Loucy (cell line): ENCODE results near the gene GRIN2A.

Experiments
- H2AFZ ChIP-seq: fragments of 200-600 bp; sonication (generic); 2 replicates; pipeline ENCODE4 v1.6.0; 2016; ENCODE audit warnings: antibody characterized with exemption, mild to moderate bottlenecking, low read length, moderate library complexity
- H3F3A ChIP-seq: fragments of 200-600 bp; 2 replicates; pipeline ENCODE4 v1.6.0; 2016; ENCODE audit warnings: antibody characterized with exemption, low read depth, mild to moderate bottlenecking
- H3K27me3 ChIP-seq: fragments of 200-600 bp; sonication (generic); 2 replicates; pipeline ENCODE4 v1.6.1; 2014; ENCODE audit warnings: low read length, mild to moderate bottlenecking; ENCODE audit not compliant: insufficient read depth, poor library complexity, severe bottlenecking
- H3K36me3 ChIP-seq: fragments of 200-600 bp; sonication (generic); 2 replicates; pipeline ENCODE4 v1.6.1; 2016; ENCODE audit warnings: low read length; ENCODE audit not compliant: insufficient read depth
- H3K4me1 ChIP-seq: fragments of 200-600 bp; sonication (generic); 2 replicates; pipeline ENCODE4 v1.5.1; 2014; ENCODE audit warnings: low read length, mild to moderate bottlenecking; ENCODE audit not compliant: insufficient read depth, poor library complexity, severe bottlenecking
- H3K4me2 ChIP-seq: fragments of 200-600 bp; sonication (generic); 2 replicates; pipeline ENCODE4 v1.6.0; 2014; ENCODE audit warnings: antibody characterized with exemption, low read length, low read depth, mild to moderate bottlenecking; ENCODE audit not compliant: poor library complexity, severe bottlenecking
- H3K4me3 ChIP-seq: fragments of 200-600 bp; sonication (generic); 2 replicates; pipeline ENCODE4 v1.5.1; 2014; ENCODE audit warnings: low read length, mild to moderate bottlenecking, mixed read lengths; ENCODE audit not compliant: poor library complexity, severe bottlenecking
- H3K79me2 ChIP-seq: fragments of 200-600 bp; sonication (generic); 2 replicates; pipeline ENCODE4 v1.6.1; 2014; ENCODE audit warnings: low read length; ENCODE audit not compliant: insufficient read depth
- H3K9ac ChIP-seq: fragments of 200-600 bp; sonication (generic); 2 replicates; pipeline ENCODE4 v1.6.0; 2014; ENCODE audit warnings: mild to moderate bottlenecking, low read depth, low read length, moderate library complexity; ENCODE audit not compliant: poor library complexity, severe bottlenecking
- H3K9me2 ChIP-seq: fragments of 200-600 bp; sonication (generic); replicated peaks from 2 replicates; pipeline ENCODE4 v1.6.1; 2016; ENCODE audit warnings: low read depth, low read length, mixed read lengths
- H3K9me3 ChIP-seq: fragments of 200-600 bp; sonication (generic); 2 replicates; pipeline ENCODE4 v1.6.1; 2014; ENCODE audit warnings: mild to moderate bottlenecking, antibody characterized with exemption, low read length, low read depth; ENCODE audit not compliant: insufficient read depth
- H4K20me1 ChIP-seq: fragments of 200-600 bp; sonication (generic); 2 replicates; pipeline ENCODE4 v1.6.0; 2014; ENCODE audit warnings: antibody characterized with exemption, low read length, mild to moderate bottlenecking; ENCODE audit not compliant: insufficient read depth, poor library complexity, severe bottlenecking
- CTCF ChIP-seq: fragments of 200-600 bp; sonication (generic); conservative IDR thresholded peaks from 2 replicates; pipeline ENCODE4 v1.5.1; 2014; ENCODE audit warnings: mild to moderate bottlenecking, antibody characterized with exemption, low read length
- EZH2phosphoT487 ChIP-seq: fragments of 200-600 bp; IDR thresholded peaks from 2 replicates; pipeline ENCODE4 v1.6.1; 2018; ENCODE audit warnings: antibody characterized with exemption, mild to moderate bottlenecking, moderate library complexity, borderline replicate concordance

Gene GRIN2A

GRCh38 chr16:9919460-9919859 lies 262.8 kb downstream of the GRIN2A start:
- no peaks in the 10 kb centered on the region for H3F3A ChIP-seq
- no peak overlapping the region for H3K4me3 ChIP-seq
- H3K4me1 ChIP-seq = no peaks in the 10 kb centered on the region

GRCh38 chr16:9917691-9918090 lies 264.5 kb downstream of the GRIN2A start:
- H4K20me1 ChIP-seq = no peaks in the 10 kb centered on the region
- no peak overlapping the region for H3K9ac ChIP-seq
- H3K9me2 ChIP-seq = no peaks in the 10 kb centered on the region
- no peaks in the 10 kb centered on the region for H3K9me3 ChIP-seq
- no peaks in the 10 kb centered on the region for H3K36me3 ChIP-seq
- H3K4me2 ChIP-seq = no peak overlapping the region
- H2AFZ ChIP-seq = no peak overlapping the region
- H3F3A ChIP-seq = no peaks in the 10 kb centered on the region
- no peaks in the 10 kb centered on the region for H3K27me3 ChIP-seq
- H3K79me2 ChIP-seq = no peaks in the 10 kb centered on the region
- H3K4me1 ChIP-seq = no peaks in the 10 kb centered on the region
- no peak overlapping the region for H3K4me3 ChIP-seq
- TF ChIP-seq CTCF (no peak), EZH2phosphoT487 (no peak)

More at GRCh38 chr16:9919460-9919859, 262.8 kb downstream of the GRIN2A start:
- H3K9me2 ChIP-seq = no peaks in the 10 kb centered on the region
- no peaks in the 10 kb centered on the region for H4K20me1 ChIP-seq
- H3K9ac ChIP-seq = no peak overlapping the region
- no peak overlapping the region for H2AFZ ChIP-seq
- no peak overlapping the region for H3K4me2 ChIP-seq
- no peaks in the 10 kb centered on the region for H3K79me2 ChIP-seq
- H3K36me3 ChIP-seq = no peaks in the 10 kb centered on the region
- TF ChIP-seq EZH2phosphoT487 (no peak), CTCF (no peak)
- H3K9me3 ChIP-seq = no peaks in the 10 kb centered on the region
- H3K27me3 ChIP-seq = no peaks in the 10 kb centered on the region

- Histone ChIP-seq H3K79me2 (no peaks in the 10 kb centered on the region), H4K20me1 (no peaks in the 10 kb centered on the region), H2AFZ (no peak overlapping the region), H3K9ac (no peak overlapping the region), H3K36me3 (no peaks in the 10 kb centered on the region), H3K4me3 (no peak overlapping the region), H3F3A (no peaks in the 10 kb centered on the region), H3K4me1 (no peaks in the 10 kb centered on the region), H3K4me2 (no peak overlapping the region), H3K9me2 (no peaks in the 10 kb centered on the region), H3K27me3 (no peaks in the 10 kb centered on the region), H3K9me3 (no peaks in the 10 kb centered on the region)
- TF ChIP-seq EZH2phosphoT487 = no peak
- no peak for TF ChIP-seq CTCF
Observed at GRCh38 chr16:9913604-9914326, 268.5 kb downstream of the GRIN2A start.
